HCT116 (cell line): ENCODE results near the gene GDF2. TPM values are rescaled to one million over a fixed set of nuclear protein-coding genes. Genes with fewer than 3 reads are reported as not detected.

Experiments used
- ATAC-seq: fragments of 200-7000 bp; cut with Tn5 transposase; 2 replicates; pipeline ENCODE4 v1.9.1; 2020; ENCODE audit warnings: mild to moderate bottlenecking, moderate library complexity
- BruUV-seq: library from RNA; stranded (reverse); fragments of 400-500 nt; replicated peaks from 2 replicates; lab custom pipeline; 2021; lab: Mats Ljungman, UMichigan
- CTCF ChIA-PET: fragments of 300-600 bp; sonication (Branson Sonifier 250); formaldehyde crosslinking; loops from one replicate; lab custom pipeline; 2021; ENCODE audit warnings: antibody characterized with exemption; lab: Charles Lee
- POLR2A ChIA-PET: fragments of 300-600, 350-600 bp; sonication (Branson Sonifier 250); formaldehyde crosslinking; loops from one replicate; lab custom pipeline; 2021; ENCODE audit warnings: antibody characterized with exemption; lab: Charles Lee
- RAD21 ChIA-PET, 2 experiments: fragments of 300-600 bp; sonication (Branson Sonifier 250); formaldehyde crosslinking; loops; one replicate each; lab custom pipeline; 2023; ENCODE audit warnings: low total read pairs in 2 of 2; ENCODE audit not compliant: uncharacterized antibody in 2 of 2, unreplicated experiment in 2 of 2, low non-redundant PET in 1 of 2; lab: Charles Lee
- DNase-seq: peaks from one replicate; pipeline ENCODE4 v3.0.0-alpha.2; 2010; ENCODE audit warnings: low read depth, low spot score
- H2AFZ ChIP-seq: fragments of 200-600 bp; shearing (Covaris generic), sonication (generic); 2 replicates; pipeline ENCODE4 v1.6.1; 2017; ENCODE audit warnings: low read depth, mixed run types, mixed read lengths, antibody characterized with exemption, low read length; ENCODE audit not compliant: poor library complexity, severe bottlenecking
- H3K27ac ChIP-seq: 2 replicates; pipeline ENCODE4 v1.5.1; 2012; ENCODE audit warnings: low read depth, low read length
- H3K27me3 ChIP-seq: fragments of 200-600 bp; sonication (generic); 2 replicates; pipeline ENCODE4 v1.6.1; 2016; ENCODE audit warnings: mixed run types, low read length, mixed read lengths; ENCODE audit not compliant: insufficient read depth
- H3K36me3 ChIP-seq, 2 experiments: fragments of 200-500 bp in 1 of 2; fragments of 200-600 bp in 1 of 2; sonication (Bioruptor generic) in 1 of 2; sonication (generic) in 1 of 2; 2 replicates each; pipeline versions ENCODE4 v1.5.1 to v1.6.1; 2014 to 2016; ENCODE audit warnings: low read length in 2 of 2, inconsistent platforms in 1 of 2, mixed read lengths in 1 of 2, mixed run types in 1 of 2; ENCODE audit not compliant: insufficient read depth in 2 of 2, control insufficient read depth in 1 of 2
- H3K4me1 ChIP-seq, 2 experiments: fragments of 200-600 bp in 1 of 2; sonication (generic) in 1 of 2; 2 replicates each; pipeline versions ENCODE4 v1.5.1 to v1.6.1; 2012 to 2017; ENCODE audit warnings: low read length in 2 of 2, inconsistent platforms in 1 of 2, mild to moderate bottlenecking in 1 of 2, mixed read lengths in 1 of 2, mixed run types in 1 of 2, moderate library complexity in 1 of 2; ENCODE audit not compliant: insufficient read depth in 2 of 2, control insufficient read depth in 1 of 2
- H3K4me2 ChIP-seq: fragments of 200-600 bp; sonication (generic); 2 replicates; pipeline ENCODE4 v1.6.1; 2017; ENCODE audit warnings: mixed run types, low read length, mixed read lengths
- H3K4me3 ChIP-seq, 2 experiments: fragments of 200-600 bp in 1 of 2; sonication (generic) in 1 of 2; replicated peaks in 1 of 2; 2 replicates each; pipeline ENCODE4 v1.5.1; 2011 to 2016; ENCODE audit warnings: low read length in 2 of 2, control low read depth in 1 of 2, low read depth in 1 of 2, mild to moderate bottlenecking in 1 of 2, mixed read lengths in 1 of 2, mixed run types in 1 of 2
- H3K79me2 ChIP-seq: fragments of 200-600 bp; sonication (generic); 2 replicates; pipeline ENCODE4 v1.6.1; 2017; ENCODE audit warnings: mild to moderate bottlenecking, mixed run types, low read length, moderate library complexity, mixed read lengths; ENCODE audit not compliant: insufficient read depth
- H3K9ac ChIP-seq: fragments of 200-600 bp; sonication (generic); 2 replicates; pipeline ENCODE4 v1.6.1; 2016; ENCODE audit warnings: low read length, mixed read lengths
- H3K9me2 ChIP-seq: fragments of 200-600 bp; sonication (generic), shearing (Covaris generic); 2 replicates; pipeline ENCODE4 v1.6.1; 2017; ENCODE audit warnings: mixed run types, mild to moderate bottlenecking, moderate library complexity; ENCODE audit not compliant: insufficient read depth
- H3K9me3 ChIP-seq, 2 experiments: fragments of 200-500 bp in 1 of 2; fragments of 200-600 bp in 1 of 2; sonication (Bioruptor generic) in 1 of 2; sonication (generic) in 1 of 2; 2 replicates each; pipeline ENCODE4 v1.6.1; 2014 to 2017; ENCODE audit warnings: low read length in 2 of 2, mixed read lengths in 2 of 2, inconsistent platforms in 1 of 2, low read depth in 1 of 2, mild to moderate bottlenecking in 1 of 2, mixed run types in 1 of 2, moderate library complexity in 1 of 2; ENCODE audit not compliant: control insufficient read depth in 1 of 2, insufficient read depth in 1 of 2
- H4K20me1 ChIP-seq: fragments of 200-600 bp; sonication (generic), shearing (Covaris generic); 2 replicates; pipeline ENCODE4 v1.6.1; 2017; ENCODE audit warnings: mixed run types, mild to moderate bottlenecking, moderate library complexity; ENCODE audit not compliant: insufficient read depth
- CTCF ChIP-seq, 3 experiments: fragments of 200-600 bp in 1 of 3; sonication (generic) in 1 of 3; IDR thresholded peaks in 2 of 3; conservative IDR thresholded peaks in 1 of 3; 2 replicates each; pipeline ENCODE4 v1.5.1; 2012 to 2017; ENCODE audit warnings: low read depth in 2 of 3, low read length in 2 of 3, antibody characterized with exemption in 1 of 3, borderline replicate concordance in 1 of 3, control low read depth in 1 of 3, mild to moderate bottlenecking in 1 of 3, mixed read lengths in 1 of 3, mixed run types in 1 of 3, moderate library complexity in 1 of 3; ENCODE audit not compliant: insufficient read depth in 1 of 3
- EZH2 ChIP-seq: fragments of 200-600 bp; sonication (generic); IDR thresholded peaks from 2 replicates; pipeline ENCODE4 v1.6.1; 2017; ENCODE audit warnings: antibody characterized with exemption, mixed run types
- EZH2phosphoT487 ChIP-seq: fragments of 200-600 bp; IDR thresholded peaks from 2 replicates; pipeline ENCODE4 v1.6.1; 2018; ENCODE audit warnings: antibody characterized with exemption, borderline replicate concordance
- SIN3A ChIP-seq: IDR thresholded peaks from 2 replicates; pipeline ENCODE4 v1.6.1; 2012; ENCODE audit warnings: low read depth
- TCF7L2 ChIP-seq: IDR thresholded peaks from 2 replicates; pipeline ENCODE4 v1.7.0; 2011; ENCODE audit warnings: borderline replicate concordance, inconsistent platforms; ENCODE audit not compliant: insufficient read depth, insufficient read length; ENCODE audit errors: extremely low read depth
- ZFX ChIP-seq: fragments of 450-650 bp; IDR thresholded peaks from 2 replicates; pipeline ENCODE4 v1.6.1; 2017
- ZNF274 ChIP-seq: fragments of 200-500 bp; sonication (Bioruptor generic); IDR thresholded peaks from 2 replicates; pipeline ENCODE4 v1.6.1; 2014; ENCODE audit warnings: mild to moderate bottlenecking, low read depth, low read length, inconsistent platforms
- intact Hi-C: fragments of 100-400 bp; cut with micrococcal nuclease; formaldehyde crosslinking; loops from 2 replicates; pipeline ENCODE4 v1.10.0; 2022
- total RNA-seq: library from RNA; stranded (reverse); gene quantifications from one replicate; pipeline ENCODE4 v1.2.1, GENCODE V29; 2021; ENCODE audit not compliant: unreplicated experiment
- TF ChIP-seq, protein P1 (sequence below): IDR thresholded peaks from 2 replicates; pipeline ENCODE4 v1.6.1; 2012; ENCODE audit warnings: low read depth

GDF2 gene
- total RNA-seq, 1 experiment from 2014 or later: not detected

DNA sequence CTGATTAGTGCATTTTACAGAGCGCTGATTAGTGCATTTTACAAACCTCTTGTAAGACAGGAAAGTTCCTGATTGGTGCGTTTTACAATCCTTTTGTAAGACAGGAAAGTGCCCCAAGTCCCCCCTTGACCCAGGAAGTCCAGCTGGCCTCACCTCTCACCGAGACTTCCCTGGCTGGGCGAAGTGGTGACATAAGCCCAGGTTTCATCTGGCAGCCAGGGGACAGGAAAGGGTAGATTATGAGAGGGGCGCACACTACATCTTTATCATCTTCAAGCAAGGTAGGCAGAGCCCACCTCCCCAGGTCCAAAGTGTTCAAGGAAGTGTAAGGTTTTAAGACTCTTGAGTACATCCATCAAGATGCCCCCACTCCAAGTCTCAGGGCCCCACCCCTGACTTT, 27.8 kb upstream of the GDF2 start:
- Histone ChIP-seq H3K9ac (no peak overlapping the region), H3K79me2 (no peaks in the 10 kb centered on the region), H3K27ac (no peak overlapping the region), H3K36me3 (no peaks in the 10 kb centered on the region), H3K4me2 (no peak overlapping the region), H3K9me2 (no peaks in the 10 kb centered on the region), H2AFZ (no peak overlapping the region), H4K20me1 (no peaks in the 10 kb centered on the region), H3K4me3 (no peak overlapping the region), H3K27me3 (0 out of 2 replicates have a peak, but pooled peaks cover 6% of the 10 kb centered on the region), H3K4me1 (no peaks in the 10 kb centered on the region), H3K9me3 (no peaks in the 10 kb centered on the region)
- no peak for ATAC-seq
- ChIA-PET CTCF (no interaction called here), RAD21 (no interaction called here), POLR2A (no interaction called here)
- DNase-seq: no peak
- no TSS peak for BruUV-seq
- intact Hi-C loops: no loop called here
- no peak for TF ChIP-seq EZH2phosphoT487
- TF ChIP-seq EZH2: no peak
- TF ChIP-seq SIN3A: no peak
- TF ChIP-seq, protein P1, sequence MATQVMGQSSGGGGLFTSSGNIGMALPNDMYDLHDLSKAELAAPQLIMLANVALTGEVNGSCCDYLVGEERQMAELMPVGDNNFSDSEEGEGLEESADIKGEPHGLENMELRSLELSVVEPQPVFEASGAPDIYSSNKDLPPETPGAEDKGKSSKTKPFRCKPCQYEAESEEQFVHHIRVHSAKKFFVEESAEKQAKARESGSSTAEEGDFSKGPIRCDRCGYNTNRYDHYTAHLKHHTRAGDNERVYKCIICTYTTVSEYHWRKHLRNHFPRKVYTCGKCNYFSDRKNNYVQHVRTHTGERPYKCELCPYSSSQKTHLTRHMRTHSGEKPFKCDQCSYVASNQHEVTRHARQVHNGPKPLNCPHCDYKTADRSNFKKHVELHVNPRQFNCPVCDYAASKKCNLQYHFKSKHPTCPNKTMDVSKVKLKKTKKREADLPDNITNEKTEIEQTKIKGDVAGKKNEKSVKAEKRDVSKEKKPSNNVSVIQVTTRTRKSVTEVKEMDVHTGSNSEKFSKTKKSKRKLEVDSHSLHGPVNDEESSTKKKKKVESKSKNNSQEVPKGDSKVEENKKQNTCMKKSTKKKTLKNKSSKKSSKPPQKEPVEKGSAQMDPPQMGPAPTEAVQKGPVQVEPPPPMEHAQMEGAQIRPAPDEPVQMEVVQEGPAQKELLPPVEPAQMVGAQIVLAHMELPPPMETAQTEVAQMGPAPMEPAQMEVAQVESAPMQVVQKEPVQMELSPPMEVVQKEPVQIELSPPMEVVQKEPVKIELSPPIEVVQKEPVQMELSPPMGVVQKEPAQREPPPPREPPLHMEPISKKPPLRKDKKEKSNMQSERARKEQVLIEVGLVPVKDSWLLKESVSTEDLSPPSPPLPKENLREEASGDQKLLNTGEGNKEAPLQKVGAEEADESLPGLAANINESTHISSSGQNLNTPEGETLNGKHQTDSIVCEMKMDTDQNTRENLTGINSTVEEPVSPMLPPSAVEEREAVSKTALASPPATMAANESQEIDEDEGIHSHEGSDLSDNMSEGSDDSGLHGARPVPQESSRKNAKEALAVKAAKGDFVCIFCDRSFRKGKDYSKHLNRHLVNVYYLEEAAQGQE: no peak
- TF ChIP-seq ZFX: no peak
- TF ChIP-seq CTCF (IDR thresholded peaks at IDR 0.05 in 2 of 3, conservative IDR thresholded peaks at IDR 0.05 in 1 of 3; ENCODE audit: borderline replicate concordance in 1 of 3, insufficient read depth in 1 of 3, low read depth in 2 of 3, low read length in 2 of 3): no peak
- TF ChIP-seq ZNF274: no peak
- TF ChIP-seq TCF7L2: no peak
